Panc1 (cell line): Measurements from ENCODE around the gene NELFE. TPM values are rescaled to one million over a fixed set of nuclear protein-coding genes. Genes with fewer than 3 reads are reported as not detected.

Source experiments
- ATAC-seq: fragments of 200-7000 bp; cut with Tn5 transposase; 2 replicates; pipeline ENCODE4 v1.9.1; 2020; ENCODE audit warnings: mild to moderate bottlenecking, moderate library complexity
- BruUV-seq: library from RNA; stranded (reverse); fragments of 400-500 nt; replicated peaks from 2 replicates; lab custom pipeline; 2021; lab: Mats Ljungman, UMichigan
- CTCF ChIA-PET: fragments of 300-600 bp; sonication (Branson Sonifier 250); formaldehyde crosslinking; loops from one replicate; lab custom pipeline; 2022; ENCODE audit warnings: antibody characterized with exemption; lab: Charles Lee
- POLR2A ChIA-PET: fragments of 300-600 bp; sonication (Branson Sonifier 250); formaldehyde crosslinking; loops from one replicate; lab custom pipeline; 2022; ENCODE audit warnings: antibody characterized with exemption; lab: Charles Lee
- DNase-seq: peaks from one replicate; pipeline ENCODE4 v3.0.0-alpha.2; 2010; ENCODE audit warnings: low read depth, low spot score
- H3K27ac ChIP-seq: 2 replicates; pipeline ENCODE4 v1.5.1; 2011; ENCODE audit warnings: mild to moderate bottlenecking, low read length, inconsistent platforms
- H3K27me3 ChIP-seq: fragments of 200-500 bp; sonication (Bioruptor generic); 2 replicates; pipeline ENCODE4 v1.6.0; 2014; ENCODE audit warnings: low read length, inconsistent platforms; ENCODE audit not compliant: control insufficient read depth, insufficient read depth
- H3K36me3 ChIP-seq: fragments of 200-500 bp; sonication (Bioruptor generic); 2 replicates; pipeline ENCODE4 v1.5.1; 2014; ENCODE audit warnings: inconsistent platforms, mild to moderate bottlenecking, low read length, moderate library complexity; ENCODE audit not compliant: control insufficient read depth, insufficient read depth
- H3K4me1 ChIP-seq: 2 replicates; pipeline ENCODE4 v1.5.1; 2011; ENCODE audit warnings: inconsistent platforms, mild to moderate bottlenecking, low read length, moderate library complexity; ENCODE audit not compliant: control insufficient read depth, insufficient read depth
- H3K4me3 ChIP-seq, 2 experiments: 2 replicates each; pipeline ENCODE4 v1.5.1; 2011 to 2012; ENCODE audit warnings: low read depth in 2 of 2, low read length in 2 of 2, mild to moderate bottlenecking in 2 of 2, inconsistent platforms in 1 of 2, moderate library complexity in 1 of 2
- H3K9me3 ChIP-seq: fragments of 200-500 bp; sonication (Bioruptor generic); 2 replicates; pipeline ENCODE4 v1.5.1; 2014; ENCODE audit warnings: low read depth, mild to moderate bottlenecking, inconsistent platforms, low read length, moderate library complexity; ENCODE audit not compliant: control insufficient read depth, insufficient read depth
- POLR2AphosphoS5 ChIP-seq: IDR thresholded peaks from 2 replicates; pipeline ENCODE4 v1.6.1; 2012; ENCODE audit warnings: mild to moderate bottlenecking, low read depth, low read length, moderate library complexity
- SIN3A ChIP-seq: IDR thresholded peaks from 2 replicates; pipeline ENCODE4 v1.6.1; 2012; ENCODE audit warnings: low read depth, mild to moderate bottlenecking, low read length, moderate library complexity, borderline replicate concordance; ENCODE audit not compliant: insufficient read depth
- TCF7L2 ChIP-seq: IDR thresholded peaks from 2 replicates; pipeline ENCODE4 v1.6.1; 2011; ENCODE audit warnings: mild to moderate bottlenecking, low read depth, low read length, inconsistent platforms
- in situ Hi-C: cut with HindIII; loops from 2 replicates; pipeline ENCODE4 v1.10.0; 2016; ENCODE audit warnings: low sequenced_read_pairs, low pct_unique_long_range_greater_than_20kb
- intact Hi-C: fragments of 100-400 bp; cut with micrococcal nuclease; formaldehyde crosslinking; loops from one replicate; pipeline ENCODE4 v1.10.0; 2022; ENCODE audit not compliant: unreplicated experiment
- total RNA-seq: library from RNA; stranded (reverse); gene quantifications from one replicate; pipeline ENCODE4 v1.2.1, GENCODE V29; 2021; ENCODE audit not compliant: unreplicated experiment
- TF ChIP-seq, protein P1 (sequence below), 2 experiments: IDR thresholded peaks; 2 replicates each; pipeline ENCODE4 v1.6.1; 2011 to 2012; ENCODE audit warnings: low read depth in 2 of 2, control low read depth in 1 of 2, low read length in 1 of 2, mild to moderate bottlenecking in 1 of 2, moderate library complexity in 1 of 2; ENCODE audit not compliant: insufficient read depth in 1 of 2
- TF ChIP-seq, protein P2 (sequence below): fragments of 450-650 bp; IDR thresholded peaks from 2 replicates; pipeline ENCODE4 v1.5.1; 2017; ENCODE audit warnings: mild to moderate bottlenecking

Gene NELFE
- total RNA-seq, 1 experiment from 2014 or later: 94.9 TPM

DNA sequence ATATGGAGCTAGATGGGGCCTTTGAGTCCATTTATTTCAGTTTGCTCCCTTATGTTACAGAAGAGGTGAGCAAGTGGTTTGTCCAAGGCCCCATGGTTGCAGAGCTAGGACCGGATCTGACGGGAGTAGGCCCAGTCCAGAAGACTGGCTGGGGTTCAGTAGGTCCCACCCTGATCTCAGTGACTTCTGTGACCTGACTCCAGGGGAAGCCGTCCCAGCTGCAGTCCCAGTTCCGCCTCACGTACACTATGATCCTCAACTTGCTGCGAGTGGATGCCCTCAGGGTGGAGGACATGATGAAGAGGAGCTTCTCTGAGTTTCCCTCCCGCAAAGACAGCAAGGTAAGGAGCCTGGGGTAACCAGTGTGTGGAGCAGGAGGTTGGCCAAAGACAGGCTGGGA lies 7.7 kb upstream of the NELFE start:
- CTCF ChIA-PET: no interaction called here
- no TSS peak for BruUV-seq

DNA sequence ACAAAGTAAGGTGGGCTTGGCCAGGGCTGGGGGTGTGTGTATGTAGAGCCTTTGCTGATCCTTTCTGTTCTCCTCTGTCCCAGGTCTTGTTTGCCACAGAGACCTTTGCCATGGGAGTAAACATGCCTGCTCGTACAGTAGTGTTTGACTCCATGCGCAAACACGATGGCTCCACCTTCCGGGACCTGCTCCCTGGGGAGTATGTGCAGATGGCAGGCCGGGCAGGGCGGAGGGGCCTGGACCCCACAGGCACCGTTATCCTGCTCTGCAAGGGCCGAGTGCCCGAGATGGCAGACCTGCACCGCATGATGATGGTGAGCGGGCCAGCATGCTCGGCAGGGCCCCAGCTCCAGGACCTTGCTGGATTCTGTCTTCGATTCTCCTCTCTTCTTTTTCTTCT lies 6.9 kb upstream of the NELFE start:
- H3K27ac ChIP-seq: no peak overlapping the region
- no peak overlapping the region for H3K4me3 ChIP-seq
- POLR2A ChIA-PET: no interaction called here
- in situ Hi-C loops (no loop called here), intact Hi-C loops (no loop called here)
- no peak for TF ChIP-seq TCF7L2
- TF ChIP-seq, protein P1, sequence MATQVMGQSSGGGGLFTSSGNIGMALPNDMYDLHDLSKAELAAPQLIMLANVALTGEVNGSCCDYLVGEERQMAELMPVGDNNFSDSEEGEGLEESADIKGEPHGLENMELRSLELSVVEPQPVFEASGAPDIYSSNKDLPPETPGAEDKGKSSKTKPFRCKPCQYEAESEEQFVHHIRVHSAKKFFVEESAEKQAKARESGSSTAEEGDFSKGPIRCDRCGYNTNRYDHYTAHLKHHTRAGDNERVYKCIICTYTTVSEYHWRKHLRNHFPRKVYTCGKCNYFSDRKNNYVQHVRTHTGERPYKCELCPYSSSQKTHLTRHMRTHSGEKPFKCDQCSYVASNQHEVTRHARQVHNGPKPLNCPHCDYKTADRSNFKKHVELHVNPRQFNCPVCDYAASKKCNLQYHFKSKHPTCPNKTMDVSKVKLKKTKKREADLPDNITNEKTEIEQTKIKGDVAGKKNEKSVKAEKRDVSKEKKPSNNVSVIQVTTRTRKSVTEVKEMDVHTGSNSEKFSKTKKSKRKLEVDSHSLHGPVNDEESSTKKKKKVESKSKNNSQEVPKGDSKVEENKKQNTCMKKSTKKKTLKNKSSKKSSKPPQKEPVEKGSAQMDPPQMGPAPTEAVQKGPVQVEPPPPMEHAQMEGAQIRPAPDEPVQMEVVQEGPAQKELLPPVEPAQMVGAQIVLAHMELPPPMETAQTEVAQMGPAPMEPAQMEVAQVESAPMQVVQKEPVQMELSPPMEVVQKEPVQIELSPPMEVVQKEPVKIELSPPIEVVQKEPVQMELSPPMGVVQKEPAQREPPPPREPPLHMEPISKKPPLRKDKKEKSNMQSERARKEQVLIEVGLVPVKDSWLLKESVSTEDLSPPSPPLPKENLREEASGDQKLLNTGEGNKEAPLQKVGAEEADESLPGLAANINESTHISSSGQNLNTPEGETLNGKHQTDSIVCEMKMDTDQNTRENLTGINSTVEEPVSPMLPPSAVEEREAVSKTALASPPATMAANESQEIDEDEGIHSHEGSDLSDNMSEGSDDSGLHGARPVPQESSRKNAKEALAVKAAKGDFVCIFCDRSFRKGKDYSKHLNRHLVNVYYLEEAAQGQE (IDR thresholded peaks at IDR 0.05; ENCODE audit: insufficient read depth in 1 of 2, low read depth in 2 of 2, low read length in 1 of 2): no peak
- TF ChIP-seq, protein P2, sequence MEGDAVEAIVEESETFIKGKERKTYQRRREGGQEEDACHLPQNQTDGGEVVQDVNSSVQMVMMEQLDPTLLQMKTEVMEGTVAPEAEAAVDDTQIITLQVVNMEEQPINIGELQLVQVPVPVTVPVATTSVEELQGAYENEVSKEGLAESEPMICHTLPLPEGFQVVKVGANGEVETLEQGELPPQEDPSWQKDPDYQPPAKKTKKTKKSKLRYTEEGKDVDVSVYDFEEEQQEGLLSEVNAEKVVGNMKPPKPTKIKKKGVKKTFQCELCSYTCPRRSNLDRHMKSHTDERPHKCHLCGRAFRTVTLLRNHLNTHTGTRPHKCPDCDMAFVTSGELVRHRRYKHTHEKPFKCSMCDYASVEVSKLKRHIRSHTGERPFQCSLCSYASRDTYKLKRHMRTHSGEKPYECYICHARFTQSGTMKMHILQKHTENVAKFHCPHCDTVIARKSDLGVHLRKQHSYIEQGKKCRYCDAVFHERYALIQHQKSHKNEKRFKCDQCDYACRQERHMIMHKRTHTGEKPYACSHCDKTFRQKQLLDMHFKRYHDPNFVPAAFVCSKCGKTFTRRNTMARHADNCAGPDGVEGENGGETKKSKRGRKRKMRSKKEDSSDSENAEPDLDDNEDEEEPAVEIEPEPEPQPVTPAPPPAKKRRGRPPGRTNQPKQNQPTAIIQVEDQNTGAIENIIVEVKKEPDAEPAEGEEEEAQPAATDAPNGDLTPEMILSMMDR: no peak
- TF ChIP-seq SIN3A: no peak
- no peak for TF ChIP-seq POLR2AphosphoS5
- DNase-seq (no peak), ATAC-seq (no peak)
- H3K36me3 ChIP-seq: peaks cover 16% of the 10 kb centered on the region
- no peaks in the 10 kb centered on the region for H3K9me3 ChIP-seq
- no TSS peak for BruUV-seq
- CTCF ChIA-PET: no interaction called here
- H3K27me3 ChIP-seq: no peaks in the 10 kb centered on the region
- H3K4me1 ChIP-seq: peaks cover 6% of the 10 kb centered on the region; the same call in 1 of the 2 replicates

More for the DNA sequence above, 7.7 kb upstream of the NELFE start:
- DNase-seq: no peak
- H3K27ac ChIP-seq: no peak overlapping the region
- in situ Hi-C loops (no loop called here), intact Hi-C loops (no loop called here)
- H3K27me3 ChIP-seq: no peaks in the 10 kb centered on the region
- no peaks in the 10 kb centered on the region for H3K9me3 ChIP-seq
- TF ChIP-seq POLR2AphosphoS5 (no peak), SIN3A (no peak), TCF7L2 (no peak)
- TF ChIP-seq, protein P1 (IDR thresholded peaks at IDR 0.05; ENCODE audit: insufficient read depth in 1 of 2, low read depth in 2 of 2, low read length in 1 of 2): no peak
- TF ChIP-seq, protein P2: no peak
- H3K4me3 ChIP-seq: no peak overlapping the region
- ATAC-seq: no peak
- peaks cover 16% of the 10 kb centered on the region; the same call in 1 of the 2 replicates for H3K36me3 ChIP-seq
- H3K4me1 ChIP-seq: peaks cover 6% of the 10 kb centered on the region; the same call in 1 of the 2 replicates
- POLR2A ChIA-PET: no interaction called here
